Endothelial cell of umbilical vein (primary cell): ENCODE results near the gene ANKRD50. TPM values are rescaled to one million over a fixed set of nuclear protein-coding genes. Genes with fewer than 3 reads are reported as not detected.
A peak's percentile ranks its signal among the peaks of the same experiment; 100 is the strongest.

Source experiments
- BruUV-seq: library from RNA; stranded (reverse); fragments of 400-500 nt; replicated peaks from 2 replicates; lab custom pipeline; 2021; lab: Mats Ljungman, UMichigan
- CTCF ChIA-PET: fragments of 300-600, 350-600 bp; sonication (Branson Sonifier 250); formaldehyde crosslinking; loops from one replicate; lab custom pipeline; 2021; ENCODE audit warnings: antibody characterized with exemption, inconsistent platforms; lab: Charles Lee
- POLR2A ChIA-PET: fragments of 300-600, 350-600 bp; sonication (Branson Sonifier 250); formaldehyde crosslinking; loops from one replicate; lab custom pipeline; 2021; ENCODE audit warnings: antibody characterized with exemption, inconsistent platforms; lab: Charles Lee
- DNase-seq: peaks from one replicate; pipeline ENCODE4 v3.0.0-alpha.2; 2011; ENCODE audit warnings: low read depth, low spot score
- FAIRE-seq: peaks from 2 replicates; lab custom pipeline; 2011; peaks lifted over from hg19 to GRCh38; lab: Jason Lieb, UNC
- H2AFZ ChIP-seq: 2 replicates; pipeline ENCODE4 v1.6.0; 2012; ENCODE audit warnings: low read depth, low read length, control low read depth, inconsistent platforms
- H3K27ac ChIP-seq: 2 replicates; pipeline ENCODE4 v1.5.1; 2011; ENCODE audit warnings: low read depth, mild to moderate bottlenecking, control low read depth, low read length, moderate library complexity; ENCODE audit not compliant: insufficient read depth
- H3K27me3 ChIP-seq, 2 experiments: 2 replicates each; pipeline versions ENCODE4 v1.6.0 to v1.6.1; 2011; ENCODE audit warnings: low read length in 2 of 2, mixed read lengths in 1 of 2; ENCODE audit not compliant: control insufficient read depth in 2 of 2, insufficient read depth in 2 of 2
- H3K36me3 ChIP-seq, 2 experiments: 2 replicates in 1 of 2; 3 replicates in 1 of 2; pipeline ENCODE4 v1.5.1; 2011; ENCODE audit warnings: low read length in 2 of 2, mild to moderate bottlenecking in 1 of 2, moderate library complexity in 1 of 2; ENCODE audit not compliant: control insufficient read depth in 2 of 2, insufficient read depth in 2 of 2; ENCODE audit errors: extremely low read depth in 1 of 2
- H3K4me1 ChIP-seq: 3 replicates; pipeline ENCODE4 v1.5.1; 2011; ENCODE audit warnings: mild to moderate bottlenecking, low read length; ENCODE audit not compliant: control insufficient read depth, insufficient read depth; ENCODE audit errors: extremely low read depth
- H3K4me2 ChIP-seq: 2 replicates; pipeline ENCODE4 v1.6.1; 2011; ENCODE audit warnings: low read length, control low read depth, mixed read lengths; ENCODE audit not compliant: insufficient read depth
- H3K4me3 ChIP-seq, 3 experiments: fragments of 200-600 bp in 1 of 3; sonication (generic), shearing (Covaris generic) in 1 of 3; replicated peaks in 1 of 3; 2 replicates each; pipeline ENCODE4 v1.5.1; 2011 to 2016; ENCODE audit warnings: control low read depth in 3 of 3, low read length in 3 of 3, mild to moderate bottlenecking in 2 of 3, inconsistent platforms in 1 of 3, low read depth in 1 of 3, moderate library complexity in 1 of 3; ENCODE audit not compliant: insufficient read depth in 1 of 3
- H3K79me2 ChIP-seq: 2 replicates; pipeline ENCODE4 v1.6.0; 2012; ENCODE audit warnings: low read length, inconsistent platforms; ENCODE audit not compliant: control insufficient read depth, insufficient read depth
- H3K9ac ChIP-seq: replicated peaks from 2 replicates; pipeline ENCODE3; 2011; ENCODE audit warnings: low read length, control low read depth; ENCODE audit not compliant: insufficient read depth; ENCODE audit errors: extremely low read depth
- H3K9me1 ChIP-seq: replicated peaks from 3 replicates; pipeline ENCODE4 v1.6.0; 2011; ENCODE audit warnings: mild to moderate bottlenecking, low read length; ENCODE audit not compliant: control insufficient read depth, insufficient read depth; ENCODE audit errors: extremely low read depth
- H3K9me3 ChIP-seq: replicated peaks from 2 replicates; pipeline ENCODE4 v1.5.1; 2012; ENCODE audit warnings: low read length, inconsistent platforms; ENCODE audit not compliant: control insufficient read depth, insufficient read depth
- H4K20me1 ChIP-seq: replicated peaks from 2 replicates; pipeline ENCODE3; 2011; ENCODE audit warnings: mild to moderate bottlenecking, low read length; ENCODE audit not compliant: control insufficient read depth, insufficient read depth; ENCODE audit errors: extremely low read depth
- EZH2 ChIP-seq: IDR thresholded peaks from 2 replicates; pipeline ENCODE4 v1.6.1; 2012; ENCODE audit warnings: borderline replicate concordance, low read depth, mild to moderate bottlenecking, moderate library complexity, low read length, inconsistent platforms; ENCODE audit not compliant: severe bottlenecking
- FOS ChIP-seq: IDR thresholded peaks from 2 replicates; pipeline ENCODE4 v1.6.1; 2011; ENCODE audit warnings: mild to moderate bottlenecking, low read length, moderate library complexity, borderline replicate concordance; ENCODE audit not compliant: insufficient read depth
- GATA2 ChIP-seq: IDR thresholded peaks from 2 replicates; pipeline ENCODE4 v1.7.0; 2011; ENCODE audit warnings: low read depth, mild to moderate bottlenecking, moderate library complexity, mixed read lengths, low read length; ENCODE audit not compliant: insufficient read length, insufficient read depth
- JUN ChIP-seq: IDR thresholded peaks from 2 replicates; pipeline ENCODE4 v1.6.1; 2011; ENCODE audit warnings: borderline replicate concordance, low read depth; ENCODE audit not compliant: insufficient read length, insufficient read depth
- MYC ChIP-seq: IDR thresholded peaks from one replicate; pipeline ENCODE4 v1.6.1; 2011; ENCODE audit warnings: mild to moderate bottlenecking, low read depth, low read length
- POLR2A ChIP-seq: IDR thresholded peaks from 2 replicates; pipeline ENCODE4 v1.6.1; 2012; ENCODE audit warnings: low read depth, mild to moderate bottlenecking, control low read depth, low read length
- POLR2AphosphoS5 ChIP-seq: IDR thresholded peaks from 2 replicates; pipeline ENCODE4 v1.6.1; 2012; ENCODE audit warnings: low read depth, mild to moderate bottlenecking, control low read depth, low read length, moderate library complexity; ENCODE audit not compliant: insufficient read depth
- dilution Hi-C: fragments of 300-500 bp; cut with MboI; formaldehyde crosslinking; loops from one replicate; pipeline ENCODE4 v1.15.0; 2019; ENCODE audit warnings: low sequenced_read_pairs; ENCODE audit not compliant: extremely low pct_ligation_motif_present
- intact Hi-C: fragments of 100-400 bp; cut with micrococcal nuclease; formaldehyde crosslinking; loops from one replicate; pipeline ENCODE4 v1.10.0; 2022
- polyA plus RNA-seq, 4 experiments: library from polyadenylated mRNA; depleted of rRNA in 3 of 4; stranded (reverse) in 3 of 4; unstranded in 1 of 4; fragments of >200 nt; gene quantifications; 2 replicates each; pipeline versions ENCODE4 v1.2.1 to v1.2.3, GENCODE V29; 2011 to 2012; ENCODE audit warnings: missing spikeins in 1 of 4
- total RNA-seq: library from RNA; stranded (reverse); gene quantifications from 2 replicates; pipeline ENCODE4 v1.2.3, GENCODE V29; 2021
- TF ChIP-seq, protein P1 (sequence below), 2 donors: IDR thresholded peaks; 1 replicate in 1 of 2; 2 replicates in 1 of 2; pipeline ENCODE4 v1.5.1; 2011; ENCODE audit warnings: low read length in 2 of 2, mild to moderate bottlenecking in 2 of 2, moderate library complexity in 2 of 2, control low read depth in 1 of 2, inconsistent platforms in 1 of 2, low read depth in 1 of 2; ENCODE audit not compliant: insufficient read depth in 1 of 2; ENCODE audit errors: extremely low read depth in 1 of 2

ANKRD50 gene
- total and polyA plus RNA-seq, 2 donors (not counting 3 experiments of a cell fraction or from before 2014, with no cell fraction given), result 24.5 to 63.6 TPM

DNA sequence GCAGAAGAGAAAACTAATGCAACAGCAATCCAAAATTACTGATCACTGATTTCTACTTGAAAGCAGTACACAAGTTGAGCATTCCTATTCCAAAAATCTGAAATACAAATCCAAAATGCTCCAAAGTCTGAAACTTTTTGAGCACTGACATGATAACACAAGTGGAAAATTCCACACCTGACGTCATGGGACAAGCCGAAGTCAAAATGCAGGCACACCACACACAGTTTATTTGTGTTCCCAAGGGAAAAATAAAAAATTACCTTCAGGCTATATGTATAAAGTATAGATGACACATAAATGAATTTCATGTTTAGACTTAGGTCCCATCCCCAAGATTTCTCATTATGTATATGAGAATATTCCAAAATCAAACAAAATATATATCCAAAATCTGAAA lies 20.7 kb downstream of the ANKRD50 start:
- Histone ChIP-seq H3K27me3 (no peaks in the 10 kb centered on the region), H3K27ac (no peak overlapping the region), H4K20me1 (peaks cover 12% of the 10 kb centered on the region), H3K4me1 (peaks cover 34% of the 10 kb centered on the region), H3K9me1 (no peaks in the 10 kb centered on the region), H3K9me3 (no peaks in the 10 kb centered on the region), H3K4me2 (no peak overlapping the region), H3K79me2 (peaks cover 98% of the 10 kb centered on the region), H3K4me3 (no peak overlapping the region), H3K9ac (no peak overlapping the region), H2AFZ (no peak overlapping the region), H3K36me3 (peaks cover 2 to 11% of the 10 kb centered on the region in 2 experiments)
- intact Hi-C loops (no loop called here), dilution Hi-C loops (no loop called here)
- POLR2A ChIA-PET, result no interaction called here
- DNase-seq, result no peak
- CTCF ChIA-PET, result interaction anchor here (1.3 to 2.0 kb wide), 2 partner anchors 8 to 358 kb away, joined by 5 to 10 read pairs; no protein-coding TSS in a partner anchor
- no peak for FAIRE-seq
- no peak for TF ChIP-seq POLR2A
- no peak for TF ChIP-seq JUN
- no TSS peak for BruUV-seq

DNA sequence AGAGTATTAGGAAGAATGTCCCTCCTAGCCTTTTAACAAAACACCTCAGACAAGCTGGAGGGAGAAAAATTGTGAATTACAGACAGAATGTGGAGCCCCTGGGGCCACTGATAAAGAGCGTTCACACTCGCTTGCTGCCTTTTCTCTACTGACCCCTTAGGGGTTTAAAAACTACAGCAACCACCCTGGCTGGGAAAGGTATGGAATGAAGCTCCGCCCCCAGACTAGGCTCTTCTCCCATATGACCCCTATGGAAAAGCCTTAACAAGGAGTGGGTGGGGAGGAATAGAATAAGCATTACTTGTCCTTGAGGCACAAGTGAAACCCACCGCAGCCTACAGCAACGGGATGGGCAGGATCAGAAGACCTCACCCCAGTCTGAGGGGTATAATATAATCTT lies 26.3 kb downstream of the ANKRD50 start:
- H3K9me3 ChIP-seq, result no peaks in the 10 kb centered on the region
- no peak overlapping the region for H2AFZ ChIP-seq
- H3K4me1 ChIP-seq, result peaks cover 56% of the 10 kb centered on the region
- peaks cover 0 to 3% of the 10 kb centered on the region in 2 experiments for H3K36me3 ChIP-seq
- peaks cover 97% of the 10 kb centered on the region for H3K79me2 ChIP-seq
- H3K27me3 ChIP-seq, result no peaks in the 10 kb centered on the region
- DNase-seq (no peak), FAIRE-seq (no peak)
- dilution Hi-C loops (no loop called here), intact Hi-C loops (no loop called here)
- TF ChIP-seq MYC, result no peak
- no peak for TF ChIP-seq POLR2A
- TF ChIP-seq FOS, result no peak
- no peak for TF ChIP-seq JUN
- no peak for TF ChIP-seq GATA2
- no peak for TF ChIP-seq POLR2AphosphoS5
- TF ChIP-seq EZH2, result no peak
- TF ChIP-seq, protein P1, sequence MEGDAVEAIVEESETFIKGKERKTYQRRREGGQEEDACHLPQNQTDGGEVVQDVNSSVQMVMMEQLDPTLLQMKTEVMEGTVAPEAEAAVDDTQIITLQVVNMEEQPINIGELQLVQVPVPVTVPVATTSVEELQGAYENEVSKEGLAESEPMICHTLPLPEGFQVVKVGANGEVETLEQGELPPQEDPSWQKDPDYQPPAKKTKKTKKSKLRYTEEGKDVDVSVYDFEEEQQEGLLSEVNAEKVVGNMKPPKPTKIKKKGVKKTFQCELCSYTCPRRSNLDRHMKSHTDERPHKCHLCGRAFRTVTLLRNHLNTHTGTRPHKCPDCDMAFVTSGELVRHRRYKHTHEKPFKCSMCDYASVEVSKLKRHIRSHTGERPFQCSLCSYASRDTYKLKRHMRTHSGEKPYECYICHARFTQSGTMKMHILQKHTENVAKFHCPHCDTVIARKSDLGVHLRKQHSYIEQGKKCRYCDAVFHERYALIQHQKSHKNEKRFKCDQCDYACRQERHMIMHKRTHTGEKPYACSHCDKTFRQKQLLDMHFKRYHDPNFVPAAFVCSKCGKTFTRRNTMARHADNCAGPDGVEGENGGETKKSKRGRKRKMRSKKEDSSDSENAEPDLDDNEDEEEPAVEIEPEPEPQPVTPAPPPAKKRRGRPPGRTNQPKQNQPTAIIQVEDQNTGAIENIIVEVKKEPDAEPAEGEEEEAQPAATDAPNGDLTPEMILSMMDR (IDR thresholded peaks at IDR 0.05; ENCODE audit: extremely low read depth in 1 of 2, insufficient read depth in 1 of 2, low read depth in 1 of 2, low read length in 2 of 2), result no peak
- no peaks in the 10 kb centered on the region for H3K9me1 ChIP-seq
- no TSS peak for BruUV-seq
- peak overlapping the region; percentile 1 for H3K4me2 ChIP-seq
- H3K4me3 ChIP-seq, result no peak overlapping the region
- H3K9ac ChIP-seq, result no peak overlapping the region
- peak overlapping the region; percentile 12 for H3K27ac ChIP-seq
- POLR2A ChIA-PET, result no interaction called here
- H4K20me1 ChIP-seq, result peaks cover 13% of the 10 kb centered on the region
- CTCF ChIA-PET, result interaction anchor here (0.6 to 1.6 kb wide), 5 partner anchors 9 to 597 kb away, joined by 3 to 7 read pairs (median 4); no protein-coding TSS in a partner anchor
